GM19193 (cell line): Measurements from ENCODE around the gene GPR15LG.

ENCODE experiments used
- POLR2A ChIP-seq: IDR thresholded peaks from 4 replicates; pipeline ENCODE4 v1.6.1; 2011; ENCODE audit not compliant: insufficient read depth, insufficient read length; ENCODE audit errors: extremely low read depth

Gene GPR15LG

GRCh38 chr10:84181631-84182030, 8.0 kb downstream of the GPR15LG start:
- no peak for TF ChIP-seq POLR2A

- no peak for TF ChIP-seq POLR2A
Measured at GRCh38 chr10:84184517-84184916, 10.9 kb downstream of the GPR15LG start.

- no peak for TF ChIP-seq POLR2A
Measured at GRCh38 chr10:84185526-84186175, 12.1 kb downstream of the GPR15LG start.

- no peak for TF ChIP-seq POLR2A
Measured at GRCh38 chr10:84188815-84189214, 15.2 kb downstream of the GPR15LG start.

- TF ChIP-seq POLR2A = no peak
Measured at GRCh38 chr10:84190621-84191020, 17.0 kb downstream of the GPR15LG start.

GRCh38 chr10:84191106-84191505, 17.5 kb downstream of the GPR15LG start:
- no peak for TF ChIP-seq POLR2A

- no peak for TF ChIP-seq POLR2A
Measured at GRCh38 chr10:84193327-84193726, 19.7 kb downstream of the GPR15LG start.

- TF ChIP-seq POLR2A = no peak
Measured at GRCh38 chr10:84193846-84194423, 20.3 kb downstream of the GPR15LG start.

- TF ChIP-seq POLR2A = no peak
Measured at GRCh38 chr10:84194424-84195043, 20.9 kb downstream of the GPR15LG start, which contains the start of gene CDHR1. Gene CDHR1 (plus strand): TSS chr10:84194537. CDS start chr10:84194761, 224 bp downstream.

- no peak for TF ChIP-seq POLR2A
Measured at GRCh38 chr10:84195044-84195830, 21.6 kb downstream of the GPR15LG start.

- TF ChIP-seq POLR2A = no peak
Measured at GRCh38 chr10:84196083-84196482, 22.5 kb downstream of the GPR15LG start.

- TF ChIP-seq POLR2A = no peak
Measured at GRCh38 chr10:84196941-84197340, 23.3 kb downstream of the GPR15LG start.

- no peak for TF ChIP-seq POLR2A
Measured at GRCh38 chr10:84197643-84198042, 24.0 kb downstream of the GPR15LG start.

GRCh38 chr10:84198206-84198915, 24.8 kb downstream of the GPR15LG start:
- TF ChIP-seq POLR2A = no peak
